Amniotic epithelial cell (primary cell): ENCODE data around the gene CD2.

Experiments used
- DNase-seq: peaks from one replicate; pipeline ENCODE4 v3.0.0-alpha.2; 2010; ENCODE audit warnings: low read depth

The CD2 gene

DNA sequence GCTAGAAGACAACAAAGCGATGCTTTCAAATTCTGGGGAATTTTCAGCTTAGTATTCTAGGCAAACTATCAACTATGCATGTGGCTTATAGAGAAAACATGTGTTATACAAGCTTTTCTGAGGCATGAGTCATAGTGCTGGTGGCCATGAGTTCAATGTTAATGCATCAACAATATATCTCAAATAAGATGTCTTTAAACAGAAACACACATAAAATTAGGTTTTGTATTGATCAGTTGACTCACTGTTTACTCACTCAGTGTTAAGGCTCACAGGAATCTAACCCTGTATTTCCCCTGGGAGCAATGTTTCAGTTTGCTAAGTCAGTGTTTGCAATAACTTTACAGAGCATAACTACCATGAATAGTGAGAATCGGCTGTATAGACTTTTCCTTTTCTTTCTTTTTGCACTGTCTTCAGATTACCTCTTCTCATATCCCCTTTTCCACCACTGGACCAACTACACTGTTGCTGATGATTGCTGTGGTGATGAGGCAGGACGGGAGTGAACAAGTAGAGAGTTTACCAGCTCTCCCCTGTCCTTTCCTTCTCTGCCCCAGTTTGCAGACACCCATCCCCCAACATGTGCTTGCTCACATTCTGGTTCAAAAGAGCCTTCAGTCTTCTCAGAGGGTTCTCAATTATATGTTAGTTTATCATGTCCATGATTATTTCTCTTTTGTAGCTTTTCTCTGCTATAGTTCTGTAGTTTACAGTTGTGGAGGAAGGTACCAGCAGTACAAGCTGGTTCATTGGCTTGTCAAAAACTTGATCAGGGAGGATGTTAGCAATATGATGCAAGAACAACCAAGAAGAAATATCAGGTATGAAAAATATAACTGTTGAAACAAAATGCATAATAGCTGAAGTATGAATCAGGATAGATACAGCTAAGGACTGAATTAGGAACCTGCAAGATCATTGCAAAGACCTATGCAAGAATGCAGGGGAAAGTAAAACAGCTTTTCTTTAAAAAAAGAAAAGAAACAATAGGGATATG is 23.9 kb downstream of the CD2 start:
- DNase-seq = peak; percentile 2

DNA sequence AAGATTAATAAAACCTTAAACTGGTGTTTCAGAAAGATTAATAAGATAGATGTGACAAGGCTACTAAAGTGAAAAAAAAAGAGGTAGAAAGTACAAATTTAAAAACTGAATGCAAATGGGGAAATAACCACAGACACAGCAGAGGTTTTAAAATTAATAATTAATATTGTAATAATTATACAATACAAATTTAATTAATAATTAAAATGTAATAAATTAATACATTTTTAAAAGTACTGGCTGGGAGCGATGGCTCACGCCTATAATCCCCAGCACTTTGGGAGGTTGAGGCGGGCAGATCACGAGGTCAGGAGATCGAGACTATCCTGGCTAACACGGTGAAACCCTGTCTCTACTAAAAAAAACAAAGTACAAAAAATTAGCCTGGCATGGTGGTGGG is 26.8 kb downstream of the CD2 start:
- no peak for DNase-seq

DNA sequence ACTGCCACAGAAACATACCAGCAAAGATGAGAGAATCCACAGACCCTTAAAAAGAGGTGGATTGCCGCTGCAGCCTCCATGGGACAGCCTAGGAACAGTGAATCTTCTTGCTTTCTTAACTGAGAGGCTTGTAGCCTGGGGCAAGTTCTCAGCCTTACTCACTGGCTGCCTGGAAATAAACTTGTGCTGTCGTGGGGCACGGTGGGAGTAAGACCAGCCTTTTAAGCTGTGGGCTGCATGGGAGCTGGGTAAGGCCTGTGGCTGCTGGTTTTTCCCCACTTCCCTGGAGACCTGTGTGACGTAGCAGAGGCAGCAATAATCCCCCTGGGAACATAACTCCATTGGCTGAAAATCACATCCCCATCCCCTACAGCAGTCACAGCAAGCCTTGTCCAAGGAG is 30.8 kb downstream of the CD2 start:
- DNase-seq = no peak

DNA sequence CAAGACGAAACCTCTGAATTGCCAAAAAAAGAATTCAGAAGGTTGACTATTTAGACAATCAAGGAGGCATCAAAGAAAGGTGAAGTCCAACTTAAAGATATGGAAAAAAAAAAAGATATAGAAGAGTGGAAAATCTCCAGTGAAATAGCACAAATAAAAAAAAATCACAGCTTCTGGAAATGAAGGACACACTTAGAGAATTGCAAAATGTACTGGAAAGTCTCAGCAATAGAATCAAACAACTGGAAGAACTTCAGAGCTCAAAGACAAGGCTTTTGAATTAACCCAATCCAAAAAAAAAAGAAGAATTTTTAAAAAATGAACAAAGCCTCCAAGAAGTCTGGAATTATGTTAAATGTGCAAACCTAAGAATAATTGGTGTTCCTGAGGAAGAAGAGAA is 31.8 kb downstream of the CD2 start:
- no peak for DNase-seq

DNA sequence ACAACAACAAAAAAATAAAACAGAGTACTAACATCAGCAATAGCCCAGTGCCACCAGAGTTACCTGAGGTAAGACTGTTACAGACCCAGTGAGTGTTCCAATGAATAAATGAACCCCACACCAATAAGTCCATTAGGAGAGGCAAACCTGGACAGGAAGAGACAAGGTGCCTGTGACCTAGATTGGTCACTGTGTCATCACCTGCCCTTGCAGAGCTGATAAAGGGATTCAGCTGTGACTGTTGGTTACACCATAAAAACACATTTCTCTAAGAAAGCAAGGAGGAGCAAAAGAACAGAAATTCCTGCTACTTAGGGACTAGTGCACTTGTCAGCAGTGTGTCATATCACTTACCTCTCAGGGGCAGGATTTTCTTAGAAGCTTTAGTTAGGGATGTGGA is 37.5 kb downstream of the CD2 start:
- DNase-seq = no peak

DNA sequence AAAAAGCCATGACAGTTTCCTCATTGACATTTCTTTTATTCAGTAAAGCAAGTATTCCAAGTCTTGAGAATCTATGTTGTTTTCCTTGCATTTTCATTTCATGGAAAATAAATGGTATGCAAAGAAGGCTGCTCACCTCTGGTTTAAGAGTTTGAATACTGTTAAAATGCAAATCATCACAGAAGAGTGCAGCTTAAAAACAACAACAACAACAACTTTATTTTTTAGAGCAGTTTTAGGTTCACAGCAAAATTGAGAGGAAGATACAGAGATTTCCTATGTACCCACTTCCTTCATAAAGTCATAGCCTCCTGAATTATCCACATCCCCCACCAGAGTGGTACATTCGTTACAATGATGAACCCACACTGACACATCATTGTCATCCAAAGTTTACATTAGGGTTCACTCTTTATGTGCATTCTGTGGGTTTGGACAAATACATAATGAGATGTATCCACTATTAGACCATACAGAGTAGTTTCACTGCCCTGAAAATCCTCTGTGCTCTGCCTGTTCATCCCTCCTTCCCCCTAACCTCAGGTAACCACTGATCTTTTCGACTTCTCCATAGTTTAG is 39.2 kb downstream of the CD2 start:
- no peak for DNase-seq

DNA sequence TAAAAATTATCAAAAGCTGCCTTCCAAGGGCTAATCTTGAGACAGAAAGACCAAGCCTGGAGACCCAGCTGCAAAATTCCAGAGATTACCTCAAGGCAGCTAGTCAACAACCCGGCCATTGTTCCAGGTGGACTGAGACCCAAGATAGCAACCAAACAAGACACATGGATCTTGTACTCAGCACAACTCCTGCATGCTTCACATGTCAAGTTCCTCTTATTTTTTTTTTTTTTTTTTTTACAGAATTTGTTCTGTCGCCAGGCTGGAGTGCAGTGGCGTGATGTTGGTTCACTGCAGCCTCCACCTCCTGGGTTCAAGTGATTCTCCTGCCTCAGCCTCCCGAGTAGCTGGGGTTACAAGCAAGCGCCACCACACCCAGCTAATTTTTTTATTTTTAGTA is 40.1 kb downstream of the CD2 start:
- DNase-seq = no peak

DNA sequence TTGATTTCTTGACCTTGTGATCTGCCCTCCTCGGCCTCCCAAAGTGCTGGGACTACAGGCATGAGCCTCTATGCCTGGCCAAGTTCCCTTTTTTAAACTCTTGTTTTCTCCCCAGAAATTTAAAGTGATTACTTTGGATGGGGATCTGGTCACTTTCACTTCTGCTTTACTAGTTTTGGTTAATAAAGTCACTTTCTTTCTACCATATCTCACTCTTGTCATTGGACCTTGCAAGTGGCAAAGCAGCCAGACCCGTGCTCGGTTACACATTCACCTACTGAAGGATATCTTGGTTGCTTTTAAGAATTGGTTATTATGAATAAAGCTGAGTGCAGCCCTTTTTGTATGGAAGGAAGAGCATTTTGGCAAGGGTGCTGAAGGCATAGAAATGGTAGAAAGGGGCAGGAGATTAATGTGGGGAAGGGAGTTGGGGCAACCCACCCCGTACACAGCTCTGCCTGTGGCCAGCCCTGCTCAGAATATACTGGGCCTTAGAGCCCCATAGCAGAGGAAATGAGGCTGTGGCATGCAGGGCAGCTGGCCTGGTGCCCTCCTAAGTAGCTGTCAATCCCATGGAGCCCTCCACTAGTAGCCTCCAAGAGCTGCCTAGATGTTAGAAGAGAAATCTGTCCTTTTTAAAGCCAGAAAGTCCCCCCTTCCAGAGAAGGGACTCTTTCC is 40.7 kb downstream of the CD2 start:
- DNase-seq = no peak

DNA sequence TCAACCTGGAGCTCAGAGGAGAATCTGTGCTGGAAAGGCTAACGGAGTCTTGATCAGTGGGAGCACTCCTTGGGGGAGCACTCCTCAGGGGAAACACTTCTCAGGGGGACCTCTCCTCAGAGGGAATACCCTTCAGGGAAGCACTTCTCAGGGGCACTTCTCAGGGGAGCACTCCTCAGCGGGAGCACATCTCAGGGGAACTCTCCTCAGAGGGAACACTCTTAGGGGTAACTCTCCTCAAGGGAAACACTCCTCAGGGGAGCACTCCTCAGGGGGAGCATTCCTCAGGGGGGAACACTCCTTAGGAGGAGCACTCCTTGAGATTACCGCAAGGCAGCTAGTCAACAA is 41.2 kb downstream of the CD2 start:
- no peak for DNase-seq

DNA sequence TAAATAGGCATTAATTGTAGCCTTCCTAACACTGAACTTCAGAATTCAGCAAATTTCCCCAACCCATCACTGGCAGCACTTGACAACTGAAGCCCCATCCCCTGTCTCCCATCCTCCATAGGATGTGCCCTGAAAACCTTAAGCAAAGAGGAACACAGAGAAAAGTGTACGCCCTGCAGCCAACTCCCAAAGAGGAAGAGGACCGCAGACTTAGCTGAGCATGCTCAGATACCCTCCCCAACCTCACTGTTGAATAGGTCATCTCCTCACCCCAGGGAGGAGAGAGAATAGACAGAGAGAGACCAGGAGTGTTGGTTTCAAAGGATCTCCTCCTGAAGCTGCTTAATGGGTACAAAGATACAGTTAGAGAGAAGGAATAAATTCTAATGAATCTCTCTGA is 50.5 kb downstream of the CD2 start:
- DNase-seq = no peak

DNA sequence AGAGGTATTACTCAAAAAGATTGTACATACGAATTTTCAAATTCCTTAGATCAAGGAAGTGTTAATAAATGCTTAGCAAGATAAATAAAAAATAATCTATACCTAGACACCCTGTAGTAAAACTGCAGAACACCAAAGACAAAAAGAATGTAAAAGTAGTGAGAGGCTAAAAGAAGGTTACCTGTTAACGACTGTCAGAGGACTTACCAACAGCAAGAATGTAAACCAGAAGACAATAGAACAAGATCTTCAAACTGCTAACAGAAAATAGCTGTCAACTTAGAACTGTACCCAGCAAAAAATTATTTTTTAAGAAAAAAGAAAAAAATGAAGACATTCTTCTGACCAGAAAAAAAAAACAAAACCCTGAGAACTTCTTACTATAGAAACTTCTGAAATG is 51.2 kb downstream of the CD2 start:
- DNase-seq = no peak

DNA sequence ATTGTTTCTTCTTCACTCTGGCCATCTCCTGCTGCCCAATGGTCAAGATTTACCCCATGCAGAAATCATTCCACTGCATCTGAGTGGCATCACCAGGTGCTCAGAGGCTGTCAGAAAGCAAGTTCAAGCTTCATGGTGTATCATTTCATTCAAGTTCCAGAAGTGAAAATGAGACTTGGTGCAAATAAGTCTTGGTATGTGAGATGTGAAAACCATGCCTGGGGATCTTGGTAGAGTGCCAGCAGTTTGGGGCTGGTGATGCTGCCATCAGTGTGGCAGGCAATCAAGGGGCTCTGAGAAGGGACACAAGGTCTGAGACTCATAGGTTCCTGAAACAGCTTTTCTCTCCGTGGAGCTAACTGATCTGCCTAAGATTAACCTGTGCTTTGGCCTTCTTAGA is 52.0 kb downstream of the CD2 start:
- no peak for DNase-seq

DNA sequence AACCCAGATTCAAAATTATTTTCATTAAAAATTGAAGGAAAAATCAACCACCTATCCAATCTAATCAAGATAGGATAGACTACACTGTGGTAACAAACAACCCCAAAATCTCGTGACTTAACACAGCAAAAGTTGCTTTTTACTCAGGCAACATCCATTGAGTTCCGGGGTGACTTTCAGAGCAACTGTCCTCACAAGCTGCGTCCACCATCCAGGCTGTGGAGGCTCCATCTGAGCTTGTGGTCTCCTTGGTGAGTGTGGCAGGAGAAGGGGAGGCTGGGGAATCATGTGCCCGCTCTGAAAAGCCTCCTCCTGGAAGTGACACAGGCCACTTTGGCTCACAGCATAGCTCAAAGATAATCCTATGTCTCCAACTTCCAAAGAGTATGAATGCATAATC is 52.4 kb downstream of the CD2 start:
- no peak for DNase-seq

DNA sequence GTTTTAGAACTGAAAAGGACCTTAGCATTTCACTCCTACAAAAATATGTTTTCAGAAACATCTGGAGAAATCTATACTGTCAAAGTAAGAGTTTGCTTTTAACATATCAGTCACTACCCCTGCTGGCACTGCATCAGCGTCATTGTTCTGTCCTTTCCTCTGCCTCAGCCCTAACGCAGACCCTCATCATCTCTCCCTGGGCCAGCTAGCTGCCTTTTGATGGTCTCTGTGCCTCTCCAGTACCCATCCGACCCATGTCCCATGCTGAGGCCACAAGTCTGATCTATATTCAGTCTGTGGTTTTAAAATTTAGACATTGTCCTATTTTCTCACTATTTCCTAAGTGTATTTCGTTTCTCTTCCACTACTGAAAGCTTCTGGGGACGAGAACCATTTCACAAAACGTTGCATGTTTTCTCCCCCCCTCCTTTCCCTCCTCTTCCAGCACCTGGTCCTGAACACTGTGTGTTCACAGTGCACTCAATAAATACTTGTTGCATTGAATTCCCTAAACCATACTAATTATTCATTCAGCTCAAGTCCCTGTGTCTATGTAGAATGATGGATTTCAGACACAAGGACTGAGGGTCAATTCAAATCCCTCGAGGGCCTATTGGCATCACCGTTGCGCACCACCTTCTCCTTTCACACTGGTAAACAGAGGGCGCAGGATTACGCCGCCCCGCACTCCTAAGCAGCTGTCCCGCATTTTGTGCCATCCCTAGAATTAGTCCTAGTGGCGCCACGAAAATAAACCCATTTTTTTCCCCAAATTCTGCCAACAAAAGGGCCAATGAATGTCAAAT is 53.4 kb downstream of the CD2 start:
- no peak for DNase-seq

DNA sequence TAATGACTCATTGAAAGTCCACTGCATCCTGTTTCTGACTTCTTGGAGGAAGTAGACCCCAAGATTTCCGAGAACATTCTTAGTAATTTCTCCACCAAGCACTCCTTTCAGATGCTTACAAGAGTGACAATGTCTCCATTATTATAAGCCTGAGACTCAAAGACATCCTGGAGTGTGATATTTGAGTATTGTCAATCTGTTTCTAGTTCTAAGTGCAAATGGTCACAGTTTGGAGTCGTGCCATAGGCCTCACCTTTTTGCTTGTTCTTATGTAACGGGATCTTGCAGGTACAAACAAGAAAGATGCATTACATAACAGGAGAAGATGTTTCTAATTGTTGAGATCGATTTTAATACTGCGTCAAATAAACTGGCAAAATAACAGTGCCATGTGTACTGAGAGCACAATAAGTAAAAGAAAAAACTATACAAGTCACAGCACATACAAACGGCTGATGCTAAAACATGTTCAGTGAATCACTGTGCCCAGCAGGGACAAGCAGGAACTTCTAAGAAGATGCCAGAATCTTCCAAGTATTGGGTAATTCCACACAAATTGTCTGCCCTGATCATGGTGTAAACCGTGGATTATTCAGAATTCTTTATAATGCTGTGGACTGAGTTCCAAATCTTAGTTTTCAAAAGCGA is 54.1 kb downstream of the CD2 start:
- no peak for DNase-seq

DNA sequence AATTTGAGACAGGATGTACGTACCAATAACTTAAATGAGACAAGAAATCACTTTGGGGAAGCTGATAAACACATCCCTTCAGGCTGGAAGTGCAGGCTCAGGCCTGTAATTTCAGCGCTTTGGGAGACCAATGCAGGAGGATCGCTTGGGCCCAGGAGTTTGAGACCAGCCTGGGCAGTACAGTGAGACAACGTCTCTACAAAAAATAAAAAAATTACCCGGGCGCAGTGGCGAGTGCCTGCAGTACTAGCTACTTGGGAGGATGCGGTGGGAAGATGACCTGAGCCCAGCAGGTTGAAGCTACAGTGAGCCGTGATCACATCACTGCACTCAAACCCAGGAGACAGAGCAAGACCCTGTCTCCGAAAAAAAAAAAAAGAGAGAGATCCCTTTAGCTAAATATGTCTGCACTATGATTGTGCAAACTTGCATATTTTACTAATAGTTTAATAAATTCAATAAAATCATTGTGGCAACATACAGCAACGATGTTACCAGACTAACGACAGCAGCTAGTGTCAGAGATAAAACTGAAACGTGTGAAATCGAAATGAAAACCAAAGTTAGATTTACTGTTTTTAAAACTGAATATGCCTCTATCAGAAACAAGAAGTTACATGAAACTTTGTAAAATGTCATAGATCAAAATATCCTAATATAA is 54.7 kb downstream of the CD2 start:
- DNase-seq = no peak

DNA sequence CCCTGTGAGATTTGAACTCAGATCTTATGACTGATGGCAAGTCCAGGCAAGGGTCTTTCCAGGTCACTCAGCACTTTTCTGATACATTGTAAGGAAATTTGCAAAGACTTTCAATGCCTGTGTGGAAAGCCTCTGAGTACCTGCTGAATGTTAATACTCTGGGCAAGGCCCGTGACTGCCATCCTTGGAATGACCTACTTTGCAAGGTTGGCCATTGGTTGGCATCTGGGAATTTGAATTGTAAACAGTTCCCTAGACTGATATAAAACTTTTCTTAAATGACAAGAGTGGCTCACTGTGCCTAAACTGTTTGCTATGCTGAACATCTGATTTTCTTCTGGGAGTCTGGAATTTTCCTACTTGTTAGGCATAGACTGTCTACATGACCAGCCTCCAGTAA is 57.1 kb downstream of the CD2 start:
- no peak for DNase-seq

DNA sequence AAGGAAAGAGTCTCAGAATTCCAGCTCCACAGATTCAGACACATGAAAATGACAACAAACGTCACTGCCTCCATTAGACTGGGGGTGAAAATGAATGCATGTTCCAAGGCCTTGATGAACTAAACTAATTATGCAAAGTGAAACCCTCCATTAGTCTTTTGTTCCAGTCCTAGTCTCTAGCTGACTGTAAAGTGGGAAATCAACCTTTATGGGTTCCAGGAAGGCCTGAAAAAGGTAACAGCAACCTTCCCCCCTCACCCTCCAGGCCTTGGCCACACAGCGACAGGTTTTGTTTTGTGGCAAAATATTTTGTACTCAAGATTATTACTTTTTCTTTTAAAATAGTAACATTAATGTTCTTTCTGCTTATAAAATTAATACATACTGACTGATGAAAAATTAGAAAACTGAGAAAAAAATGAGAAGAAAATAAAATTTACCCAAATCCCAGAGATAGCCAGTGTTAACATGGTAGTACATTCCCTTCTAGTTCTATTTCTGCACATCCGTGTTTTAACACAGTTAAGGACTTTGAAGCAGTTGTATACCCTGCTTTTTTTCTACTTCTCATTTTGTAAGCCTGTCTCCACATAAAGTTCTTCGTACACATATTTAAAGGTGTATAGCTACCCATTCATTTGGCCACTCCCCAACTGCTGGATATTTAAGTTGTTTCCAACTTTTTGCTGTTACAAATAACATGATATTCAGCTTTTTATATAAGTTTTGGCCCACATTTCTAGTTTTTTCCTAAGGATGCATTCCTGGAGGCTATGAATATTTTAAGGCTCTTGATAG is 60.9 kb downstream of the CD2 start:
- DNase-seq = no peak

DNA sequence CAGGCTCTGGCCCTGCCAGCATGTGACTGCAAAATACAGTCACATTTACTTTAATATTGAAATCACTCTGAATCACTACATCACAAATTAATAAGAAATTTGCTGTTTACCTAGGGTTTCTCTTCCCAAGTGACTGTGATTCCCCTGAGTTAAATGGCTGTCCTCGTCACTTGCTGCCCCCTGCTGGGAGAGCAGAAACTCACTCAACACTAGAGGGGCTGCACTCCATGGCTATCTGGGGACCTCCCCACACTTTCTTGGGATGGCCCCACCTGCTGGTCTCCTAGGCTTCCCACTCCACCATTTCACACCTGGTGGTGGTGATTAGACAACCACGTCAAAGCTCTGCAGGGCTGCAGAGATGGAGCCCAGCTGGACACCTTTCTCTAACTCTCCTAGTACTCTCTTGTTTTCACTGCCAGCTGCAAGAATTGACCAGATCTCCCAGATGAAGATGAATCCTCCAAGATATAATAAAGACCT is 63.4 kb downstream of the CD2 start:
- no peak for DNase-seq
